ENCODE measurements around the gene PPM1B.

DNA sequence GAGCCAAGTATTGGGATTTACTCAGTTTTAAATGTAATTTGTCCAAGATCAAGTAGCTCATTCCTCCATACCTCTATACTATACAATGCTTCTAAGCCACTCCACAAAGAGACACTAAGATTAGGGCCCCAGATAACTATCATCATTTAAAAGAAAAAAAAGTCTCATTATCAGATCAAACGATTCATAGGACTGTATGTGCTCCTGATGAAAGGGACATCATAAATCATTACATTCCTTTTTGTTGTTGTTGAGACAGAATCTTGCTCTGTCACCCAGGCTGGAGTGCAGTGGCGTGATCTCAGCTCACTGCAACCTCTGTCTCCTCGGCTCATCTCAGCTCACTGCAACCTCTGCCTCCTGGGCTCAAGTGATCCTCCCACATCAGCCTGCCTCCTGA is 104.4 kb downstream of the PPM1B start:
- TF ChIP-seq, protein P1, sequence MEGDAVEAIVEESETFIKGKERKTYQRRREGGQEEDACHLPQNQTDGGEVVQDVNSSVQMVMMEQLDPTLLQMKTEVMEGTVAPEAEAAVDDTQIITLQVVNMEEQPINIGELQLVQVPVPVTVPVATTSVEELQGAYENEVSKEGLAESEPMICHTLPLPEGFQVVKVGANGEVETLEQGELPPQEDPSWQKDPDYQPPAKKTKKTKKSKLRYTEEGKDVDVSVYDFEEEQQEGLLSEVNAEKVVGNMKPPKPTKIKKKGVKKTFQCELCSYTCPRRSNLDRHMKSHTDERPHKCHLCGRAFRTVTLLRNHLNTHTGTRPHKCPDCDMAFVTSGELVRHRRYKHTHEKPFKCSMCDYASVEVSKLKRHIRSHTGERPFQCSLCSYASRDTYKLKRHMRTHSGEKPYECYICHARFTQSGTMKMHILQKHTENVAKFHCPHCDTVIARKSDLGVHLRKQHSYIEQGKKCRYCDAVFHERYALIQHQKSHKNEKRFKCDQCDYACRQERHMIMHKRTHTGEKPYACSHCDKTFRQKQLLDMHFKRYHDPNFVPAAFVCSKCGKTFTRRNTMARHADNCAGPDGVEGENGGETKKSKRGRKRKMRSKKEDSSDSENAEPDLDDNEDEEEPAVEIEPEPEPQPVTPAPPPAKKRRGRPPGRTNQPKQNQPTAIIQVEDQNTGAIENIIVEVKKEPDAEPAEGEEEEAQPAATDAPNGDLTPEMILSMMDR (IDR thresholded peaks at IDR 0.05) = no peak
- no peak for TF ChIP-seq POLR2A (IDR thresholded peaks at IDR 0.05)

Data from thyroid gland (tissue), 4 donors.